PC-9 (cell line): ENCODE measurements around the gene MPHOSPH9. TPM values are rescaled to one million over a fixed set of nuclear protein-coding genes. Genes with fewer than 3 reads are reported as not detected.

ENCODE experiments used
- BruUV-seq: library from RNA; stranded (reverse); fragments of 400-500 nt; replicated peaks from 2 replicates; lab custom pipeline; 2021; lab: Mats Ljungman, UMichigan
- CTCF ChIA-PET: fragments of 300-600 bp; sonication (Branson Sonifier 250); formaldehyde crosslinking; loops from one replicate; lab custom pipeline; 2022; ENCODE audit warnings: antibody characterized with exemption; lab: Charles Lee
- POLR2A ChIA-PET: fragments of 300-600 bp; sonication (Branson Sonifier 250); formaldehyde crosslinking; loops from one replicate; lab custom pipeline; 2022; ENCODE audit warnings: antibody characterized with exemption; ENCODE audit not compliant: unreplicated experiment; lab: Charles Lee
- DNase-seq, 2 experiments: peaks; one replicate each; pipeline versions ENCODE4 v3.0.0 to v3.0.0-alpha.2; 2015 to 2022; ENCODE audit warnings: mixed read lengths in 1 of 2
- H2AFZ ChIP-seq: fragments of 200-600 bp; sonication (generic); 2 replicates; pipeline ENCODE4 v1.8.1; 2017; ENCODE audit warnings: antibody characterized with exemption
- H3F3A ChIP-seq: fragments of 200-600 bp; sonication (generic); 2 replicates; pipeline ENCODE4 v1.8.1; 2017; ENCODE audit warnings: antibody characterized with exemption, mild to moderate bottlenecking, low read depth; ENCODE audit not compliant: insufficient read depth
- H3K27ac ChIP-seq: fragments of 200-600 bp; sonication (generic); 2 replicates; pipeline ENCODE4 v1.6.1; 2016; ENCODE audit warnings: mixed run types
- H3K27me3 ChIP-seq: fragments of 200-600 bp; sonication (generic); 2 replicates; pipeline ENCODE4 v1.6.1; 2016; ENCODE audit warnings: low read depth, mixed run types; ENCODE audit not compliant: insufficient read depth
- H3K36me3 ChIP-seq: fragments of 200-600 bp; sonication (generic); 2 replicates; pipeline ENCODE4 v1.6.1; 2016; ENCODE audit warnings: low read depth, mixed run types
- H3K4me1 ChIP-seq: fragments of 200-600 bp; sonication (generic); replicated peaks from 2 replicates; pipeline ENCODE4 v1.6.1; 2016; ENCODE audit warnings: mixed run types; ENCODE audit not compliant: insufficient read depth
- H3K4me2 ChIP-seq: fragments of 200-600 bp; sonication (generic); 2 replicates; pipeline ENCODE4 v1.6.1; 2017; ENCODE audit warnings: mixed run types
- H3K4me3 ChIP-seq: fragments of 200-600 bp; sonication (generic); 2 replicates; pipeline ENCODE4 v1.6.1; 2016; ENCODE audit warnings: mixed run types
- H3K79me2 ChIP-seq: fragments of 200-600 bp; sonication (generic); 2 replicates; pipeline ENCODE4 v1.6.1; 2017; ENCODE audit warnings: low read depth, mixed run types
- H3K9me2 ChIP-seq: fragments of 200-600 bp; sonication (generic); 2 replicates; pipeline ENCODE4 v1.8.1; 2017; ENCODE audit warnings: mild to moderate bottlenecking; ENCODE audit not compliant: insufficient read depth
- H3K9me3 ChIP-seq: fragments of 200-600 bp; sonication (generic); 2 replicates; pipeline ENCODE4 v1.8.1; 2016; ENCODE audit warnings: low read depth; ENCODE audit not compliant: insufficient read depth
- H4K20me1 ChIP-seq: fragments of 200-600 bp; sonication (generic); 2 replicates; pipeline ENCODE4 v1.8.1; 2017; ENCODE audit not compliant: insufficient read depth
- EZH2 ChIP-seq: fragments of 200-600 bp; sonication (generic); IDR thresholded peaks from 2 replicates; pipeline ENCODE4 v1.8.0; 2017; ENCODE audit warnings: antibody characterized with exemption, low read depth
- intact Hi-C: fragments of 100-400 bp; cut with micrococcal nuclease; formaldehyde crosslinking; loops from one replicate; pipeline ENCODE4 v1.10.0; 2022; ENCODE audit not compliant: unreplicated experiment
- total RNA-seq: library from RNA; stranded (reverse); gene quantifications from 2 replicates; pipeline ENCODE4 v1.2.3, GENCODE V29; 2021
- TF ChIP-seq, protein P1 (sequence below): fragments of 200-600 bp; sonication (generic); conservative IDR thresholded peaks from 2 replicates; pipeline ENCODE4 v1.6.1; 2017; ENCODE audit warnings: mixed run types, antibody characterized with exemption, mild to moderate bottlenecking, moderate library complexity

MPHOSPH9 gene
- total RNA-seq, 1 experiment from 2014 or later, result 58.5 TPM

DNA sequence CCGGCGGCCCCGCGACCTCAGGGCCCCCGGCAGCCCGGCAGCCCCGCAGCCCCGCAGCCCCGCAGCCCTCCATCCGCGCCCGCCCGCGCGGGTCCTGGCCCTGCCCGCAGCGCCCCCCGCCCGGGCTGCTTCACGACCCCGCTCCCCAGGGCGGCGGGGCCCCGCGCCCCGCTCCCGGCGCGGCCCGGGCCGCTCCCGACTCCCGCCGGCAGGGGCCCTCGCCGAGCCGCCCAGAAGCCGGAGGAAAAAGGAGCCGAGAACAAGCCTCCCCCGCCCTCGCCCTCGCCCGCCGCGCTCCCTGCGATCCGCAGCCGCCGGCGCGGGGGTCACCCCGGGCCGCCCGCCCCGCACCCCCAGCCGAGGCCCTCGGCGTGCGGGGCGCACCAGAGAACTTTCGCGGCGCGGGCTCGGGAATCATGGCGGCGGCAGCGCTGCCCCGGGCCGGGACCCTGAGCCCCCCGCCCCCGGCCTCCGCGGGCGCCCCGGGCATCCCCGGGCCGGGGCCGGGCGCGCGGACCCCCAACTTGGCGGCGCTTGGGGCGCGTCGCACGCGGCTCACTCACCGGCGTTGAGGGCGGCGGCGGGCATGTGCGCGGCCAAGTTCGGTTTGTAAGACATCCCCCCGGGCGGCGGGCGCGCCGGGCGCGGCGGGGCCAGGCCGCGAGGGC is 38.2 kb upstream of the MPHOSPH9 start:
- peak overlapping the region; percentile 91 for H3K4me2 ChIP-seq
- peak in 1 of 2 experiments; percentile 67 for DNase-seq
- intact Hi-C loops, result no loop called here
- ChIA-PET CTCF (interaction anchor here (0.6 to 1.1 kb wide), 2 partner anchors 38 to 489 kb away, joined by 6 to 8 read pairs; partner anchors contain the start of gene MTRFR), POLR2A (no interaction called here)
- no peaks in the 10 kb centered on the region for H3K4me1 ChIP-seq
- no peak overlapping the region for H2AFZ ChIP-seq
- H3K27me3 ChIP-seq, result no peaks in the 10 kb centered on the region
- BruUV-seq, result no TSS peak
- no peaks in the 10 kb centered on the region for H3K36me3 ChIP-seq
- H3K9me2 ChIP-seq, result no peaks in the 10 kb centered on the region
- no peaks in the 10 kb centered on the region for H3K9me3 ChIP-seq
- H3K4me3 ChIP-seq, result peak overlapping the region; percentile 68; the same call in 1 of the 2 replicates
- no peaks in the 10 kb centered on the region for H3F3A ChIP-seq
- no peaks in the 10 kb centered on the region; the same call in 1 of the 2 replicates for H4K20me1 ChIP-seq
- H3K79me2 ChIP-seq, result peaks cover 17% of the 10 kb centered on the region
- H3K27ac ChIP-seq, result no peak overlapping the region
- TF ChIP-seq, protein P1, sequence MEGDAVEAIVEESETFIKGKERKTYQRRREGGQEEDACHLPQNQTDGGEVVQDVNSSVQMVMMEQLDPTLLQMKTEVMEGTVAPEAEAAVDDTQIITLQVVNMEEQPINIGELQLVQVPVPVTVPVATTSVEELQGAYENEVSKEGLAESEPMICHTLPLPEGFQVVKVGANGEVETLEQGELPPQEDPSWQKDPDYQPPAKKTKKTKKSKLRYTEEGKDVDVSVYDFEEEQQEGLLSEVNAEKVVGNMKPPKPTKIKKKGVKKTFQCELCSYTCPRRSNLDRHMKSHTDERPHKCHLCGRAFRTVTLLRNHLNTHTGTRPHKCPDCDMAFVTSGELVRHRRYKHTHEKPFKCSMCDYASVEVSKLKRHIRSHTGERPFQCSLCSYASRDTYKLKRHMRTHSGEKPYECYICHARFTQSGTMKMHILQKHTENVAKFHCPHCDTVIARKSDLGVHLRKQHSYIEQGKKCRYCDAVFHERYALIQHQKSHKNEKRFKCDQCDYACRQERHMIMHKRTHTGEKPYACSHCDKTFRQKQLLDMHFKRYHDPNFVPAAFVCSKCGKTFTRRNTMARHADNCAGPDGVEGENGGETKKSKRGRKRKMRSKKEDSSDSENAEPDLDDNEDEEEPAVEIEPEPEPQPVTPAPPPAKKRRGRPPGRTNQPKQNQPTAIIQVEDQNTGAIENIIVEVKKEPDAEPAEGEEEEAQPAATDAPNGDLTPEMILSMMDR, result no peak
- no peak for TF ChIP-seq EZH2

DNA sequence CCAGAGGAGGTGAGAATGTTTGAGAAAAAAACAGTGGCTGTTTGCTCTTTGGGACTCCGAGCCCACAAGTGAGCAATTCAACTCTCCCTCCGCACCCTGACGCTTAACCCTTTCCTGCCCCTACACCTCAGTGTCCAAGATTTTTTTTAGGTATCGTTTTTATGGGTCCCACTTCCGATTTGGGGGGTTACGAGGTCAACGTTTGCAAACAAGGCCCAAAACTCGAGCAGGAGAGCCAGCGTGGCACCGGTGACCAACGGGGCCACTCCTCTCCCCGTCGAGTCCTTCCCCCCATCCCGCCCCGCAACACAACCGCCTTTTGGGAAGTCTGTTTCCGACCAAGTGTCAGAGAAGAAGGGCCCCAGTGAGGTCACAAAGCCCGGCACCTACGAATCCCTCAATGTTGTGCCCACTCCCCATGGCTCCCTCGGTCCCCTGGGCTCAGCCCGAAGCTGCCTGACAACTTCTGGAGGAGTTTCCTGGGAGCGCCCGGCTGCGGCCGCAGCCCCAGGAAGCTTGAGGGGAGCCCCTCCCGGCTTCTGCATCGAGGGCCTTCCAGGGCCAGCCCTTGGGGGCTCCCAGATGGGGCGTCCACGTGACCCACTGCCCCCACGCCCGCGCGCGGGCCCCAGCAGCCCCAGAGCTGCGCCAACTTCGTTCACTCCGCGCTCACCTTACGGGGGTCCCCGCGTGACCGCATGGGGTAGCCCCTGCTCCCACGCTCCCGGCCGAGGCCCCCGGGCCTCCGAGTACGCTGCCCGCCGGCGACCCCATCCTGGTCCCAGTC is 37.5 kb upstream of the MPHOSPH9 start:
- peak in 1 of 2 experiments; percentile 11 for DNase-seq
- Histone ChIP-seq H4K20me1 (no peaks in the 10 kb centered on the region; the same call in 1 of the 2 replicates), H3K4me3 (peak overlapping the region; percentile 68), H3K4me2 (peak overlapping the region; percentile 91), H2AFZ (peak overlapping the region; percentile 75), H3K79me2 (peaks cover 17% of the 10 kb centered on the region), H3K27ac (no peak overlapping the region), H3K9me3 (no peaks in the 10 kb centered on the region), H3K9me2 (no peaks in the 10 kb centered on the region), H3K36me3 (no peaks in the 10 kb centered on the region), H3K27me3 (no peaks in the 10 kb centered on the region), H3K4me1 (no peaks in the 10 kb centered on the region), H3F3A (no peaks in the 10 kb centered on the region)
- intact Hi-C loops, result no loop called here
- POLR2A ChIA-PET, result interaction anchor here (0.5 kb wide), 1 partner anchor 298 kb away, joined by 12 read pairs; no protein-coding TSS in a partner anchor
- BruUV-seq, result no TSS peak
- TF ChIP-seq, protein P1, result 0 out of 2 replicates have a peak, but pooled peaks have one; percentile 10
- TF ChIP-seq EZH2, result no peak
- CTCF ChIA-PET, result interaction anchor here (0.6 to 1.1 kb wide), 2 partner anchors 37 to 488 kb away, joined by 6 to 8 read pairs; partner anchors contain the start of gene MTRFR

DNA sequence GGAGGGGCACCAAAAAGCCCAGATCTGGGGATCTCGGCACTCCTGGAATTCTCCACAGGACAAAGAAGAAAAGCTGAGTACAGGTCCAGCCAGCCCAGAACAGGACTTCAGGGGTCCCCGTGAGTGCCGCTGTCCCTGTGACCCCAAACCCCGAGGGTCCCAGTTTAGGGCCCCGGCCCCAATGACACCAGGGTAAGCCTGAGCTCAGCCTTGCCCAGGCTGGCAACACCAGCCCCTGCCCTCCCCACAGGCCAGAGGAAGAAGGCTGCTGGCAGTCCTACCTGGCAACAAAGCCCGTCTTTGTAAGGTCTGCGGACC is 36.9 kb upstream of the MPHOSPH9 start:
- H3K9me3 ChIP-seq, result no peaks in the 10 kb centered on the region
- H2AFZ ChIP-seq, result no peak overlapping the region; the same call in 1 of the 2 replicates
- peaks cover 17% of the 10 kb centered on the region for H3K79me2 ChIP-seq
- H3K27ac ChIP-seq, result no peak overlapping the region
- TF ChIP-seq EZH2, result no peak
- TF ChIP-seq, protein P1, result no peak
- H3K4me3 ChIP-seq, result peak overlapping the region; percentile 68; the same call in 1 of the 2 replicates
- peak overlapping the region; percentile 91 for H3K4me2 ChIP-seq
- H3F3A ChIP-seq, result no peaks in the 10 kb centered on the region
- DNase-seq, result no peak
- H3K4me1 ChIP-seq, result no peaks in the 10 kb centered on the region
- H3K27me3 ChIP-seq, result no peaks in the 10 kb centered on the region
- intact Hi-C loops, result no loop called here
- ChIA-PET POLR2A (no interaction called here), CTCF (interaction anchor here (0.5 to 1.1 kb wide), 2 partner anchors 36 to 589 kb away, joined by 3 to 8 read pairs; partner anchors contain the start of gene MTRFR)
- TSS peak; percentile 43 for BruUV-seq
- no peaks in the 10 kb centered on the region; the same call in 1 of the 2 replicates for H4K20me1 ChIP-seq
- H3K9me2 ChIP-seq, result no peaks in the 10 kb centered on the region
- H3K36me3 ChIP-seq, result no peaks in the 10 kb centered on the region
